SH-SY5Y (cell line): ENCODE measurements around the gene VAT1L.

ENCODE experiments used
- GATA2 ChIP-seq: IDR thresholded peaks from 2 replicates; pipeline ENCODE4 v1.6.1; 2011; ENCODE audit warnings: mild to moderate bottlenecking, low read depth, low read length
- GATA3 ChIP-seq: IDR thresholded peaks from 2 replicates; pipeline ENCODE4 v1.6.1; 2011; ENCODE audit warnings: low read depth, mild to moderate bottlenecking, low read length, moderate library complexity

- TF ChIP-seq GATA2 (no peak), GATA3 (no peak)
Measured at GRCh38 chr16:77738706-77739558, 49.4 kb upstream of the VAT1L start.
